Esophagus squamous epithelium (tissue), 4 donors: ENCODE measurements around the gene IP6K2.

Source experiments
- POLR2A ChIP-seq, 4 donors: fragments of 450-650 bp; IDR thresholded peaks; one replicate each; pipeline ENCODE4 v1.6.1; 2017; ENCODE audit warnings: antibody characterized with exemption in 4 of 4, mild to moderate bottlenecking in 4 of 4, moderate library complexity in 3 of 4
- TF ChIP-seq, protein P1 (sequence below), 6 experiments: fragments of 450-650 bp in 4 of 6; fragments of 200-600 bp in 2 of 6; sonication (generic) in 2 of 6; IDR thresholded peaks; one replicate each; pipeline ENCODE4 v1.5.1; 2016 to 2019; ENCODE audit warnings: antibody characterized with exemption in 6 of 6, mild to moderate bottlenecking in 4 of 6, moderate library complexity in 4 of 6

- no peak for TF ChIP-seq POLR2A (IDR thresholded peaks at IDR 0.05)
- TF ChIP-seq, protein P1, sequence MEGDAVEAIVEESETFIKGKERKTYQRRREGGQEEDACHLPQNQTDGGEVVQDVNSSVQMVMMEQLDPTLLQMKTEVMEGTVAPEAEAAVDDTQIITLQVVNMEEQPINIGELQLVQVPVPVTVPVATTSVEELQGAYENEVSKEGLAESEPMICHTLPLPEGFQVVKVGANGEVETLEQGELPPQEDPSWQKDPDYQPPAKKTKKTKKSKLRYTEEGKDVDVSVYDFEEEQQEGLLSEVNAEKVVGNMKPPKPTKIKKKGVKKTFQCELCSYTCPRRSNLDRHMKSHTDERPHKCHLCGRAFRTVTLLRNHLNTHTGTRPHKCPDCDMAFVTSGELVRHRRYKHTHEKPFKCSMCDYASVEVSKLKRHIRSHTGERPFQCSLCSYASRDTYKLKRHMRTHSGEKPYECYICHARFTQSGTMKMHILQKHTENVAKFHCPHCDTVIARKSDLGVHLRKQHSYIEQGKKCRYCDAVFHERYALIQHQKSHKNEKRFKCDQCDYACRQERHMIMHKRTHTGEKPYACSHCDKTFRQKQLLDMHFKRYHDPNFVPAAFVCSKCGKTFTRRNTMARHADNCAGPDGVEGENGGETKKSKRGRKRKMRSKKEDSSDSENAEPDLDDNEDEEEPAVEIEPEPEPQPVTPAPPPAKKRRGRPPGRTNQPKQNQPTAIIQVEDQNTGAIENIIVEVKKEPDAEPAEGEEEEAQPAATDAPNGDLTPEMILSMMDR (IDR thresholded peaks at IDR 0.05), result no peak
Measured at GRCh38 chr3:48700731-48701405, 16.2 kb downstream of the IP6K2 start.
